A549 treated with Hydrocortisone at 1 μM for 4 hours (cell line): ENCODE data around the gene HDAC6. TPM values are rescaled to one million over a fixed set of nuclear protein-coding genes. Genes with fewer than 3 reads are reported as not detected.

ENCODE experiments used
- total RNA-seq: library from RNA; stranded (reverse); fragments of 200-300 nt; extraction: Qiagen RNA extraction; gene quantifications from 5 replicates; pipeline ENCODE4 v1.2.3, GENCODE V29; 2022

The HDAC6 gene
- 25.3 to 30.4 TPM (median 28.9 TPM) in 5 replicates for total RNA-seq

DNA sequence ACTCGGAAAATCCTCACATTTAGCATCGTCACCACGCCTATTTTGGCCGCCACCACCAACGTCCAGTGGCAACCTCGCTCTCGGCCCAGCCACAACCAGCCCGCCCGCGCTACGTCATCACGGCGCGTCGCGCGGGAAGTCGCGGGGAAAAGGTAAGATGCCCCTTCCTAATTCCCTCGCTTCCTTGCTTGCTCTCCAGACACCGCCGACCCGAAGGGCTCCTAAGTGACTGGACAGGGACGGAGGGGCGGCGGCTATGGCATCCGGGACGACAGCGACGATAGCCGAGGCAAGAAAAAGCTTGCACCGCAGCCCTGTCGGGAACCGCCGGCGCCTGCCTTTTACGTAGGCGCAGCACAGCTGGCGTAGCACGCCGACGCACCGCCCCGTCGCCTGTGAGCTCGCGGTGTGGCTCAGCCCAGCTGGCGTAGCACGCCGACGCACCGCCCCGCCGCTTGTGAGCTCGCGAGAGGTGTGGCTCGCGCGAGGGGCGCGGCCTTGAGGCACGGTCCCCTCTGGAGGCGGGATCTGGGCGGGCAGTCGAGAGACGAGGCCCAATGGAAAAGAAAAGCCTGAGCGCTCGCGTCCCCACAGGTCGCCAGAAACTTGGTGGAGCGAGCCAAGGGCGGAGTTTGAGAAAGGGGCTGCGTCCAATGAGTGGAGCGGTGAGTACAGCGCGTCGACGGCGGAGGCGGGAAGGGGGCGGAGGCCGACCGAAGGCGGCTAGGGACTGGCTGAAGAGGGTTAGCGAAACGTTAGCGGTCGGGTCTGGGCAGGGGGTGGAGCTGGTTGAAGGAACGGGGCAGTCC is at the start of gene HDAC6:
Gene HDAC6 (plus strand): TSS at position 788 of the 809 bp plus-strand sequence. CDS start 626 bp downstream, outside the sequence.

DNA sequence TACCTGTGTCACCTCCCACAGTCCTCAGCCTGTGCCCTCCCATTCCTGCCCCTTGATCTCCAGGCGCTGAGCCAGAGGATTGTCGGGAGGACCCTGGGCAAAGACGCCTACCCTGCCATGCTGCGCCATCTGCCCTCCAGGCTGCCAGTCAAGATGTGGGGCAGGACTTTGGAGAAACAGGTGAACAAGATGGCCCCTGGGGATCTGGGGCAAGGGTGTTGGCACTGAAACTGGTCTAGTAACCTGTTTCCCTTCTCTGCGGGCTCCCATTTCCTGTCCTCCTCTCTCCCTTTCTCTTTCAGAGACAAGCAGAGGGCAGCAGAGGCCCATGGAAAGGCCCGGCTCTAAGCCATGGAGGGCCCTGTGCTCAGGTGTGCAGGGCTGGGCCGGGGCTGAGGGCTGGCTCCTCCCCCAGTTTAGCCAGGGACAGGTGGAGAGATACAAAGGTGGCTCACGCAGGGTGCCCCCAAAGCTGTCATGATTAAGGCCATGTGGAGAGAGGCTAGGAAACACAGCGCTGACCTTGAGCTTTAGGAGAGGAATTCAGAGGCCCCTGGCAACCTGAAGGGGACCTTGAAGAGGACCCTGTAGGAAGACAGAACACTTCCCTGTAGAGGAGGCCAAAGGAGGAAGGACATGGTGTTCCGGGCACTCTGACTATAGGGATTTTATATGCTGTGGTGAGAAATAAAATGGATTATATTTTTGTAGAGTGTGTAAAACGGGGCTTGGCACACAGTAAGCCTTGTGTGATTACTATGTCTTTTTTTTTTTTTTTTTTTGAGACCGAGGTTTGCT is 40.0 kb upstream of the HDAC6 start, which contains the start of gene GLOD5:
Gene GLOD5 (plus strand): TSS at position 74 of the 798 bp plus-strand sequence. CDS start 44 bp downstream, at position 118.

DNA sequence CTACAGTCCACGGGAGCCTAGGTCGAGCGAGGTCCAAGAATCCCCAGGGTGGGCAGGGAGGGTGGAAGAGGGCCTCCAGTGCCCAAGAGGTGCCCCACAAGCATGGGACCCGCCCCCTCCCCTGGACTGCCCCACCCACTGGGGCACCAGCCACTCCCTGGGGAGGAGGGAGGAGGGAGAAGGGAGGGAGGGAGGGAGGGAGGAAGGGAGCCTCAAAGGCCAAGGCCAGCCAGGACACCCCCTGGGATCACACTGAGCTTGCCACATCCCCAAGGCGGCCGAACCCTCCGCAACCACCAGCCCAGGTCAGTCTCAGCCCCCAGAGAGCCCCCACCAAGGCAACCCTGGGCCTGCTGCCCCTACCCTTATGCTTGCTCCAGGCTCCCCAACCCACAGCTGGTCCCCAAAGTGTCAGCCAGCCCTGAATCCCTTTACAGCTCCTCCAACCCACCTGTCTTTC is 15.5 kb upstream of the HDAC6 start, which contains the start of gene GATA1:
Gene GATA1 (plus strand): TSS at position 250 of the 460 bp plus-strand sequence. CDS start 4,520 bp downstream, outside the sequence.

DNA sequence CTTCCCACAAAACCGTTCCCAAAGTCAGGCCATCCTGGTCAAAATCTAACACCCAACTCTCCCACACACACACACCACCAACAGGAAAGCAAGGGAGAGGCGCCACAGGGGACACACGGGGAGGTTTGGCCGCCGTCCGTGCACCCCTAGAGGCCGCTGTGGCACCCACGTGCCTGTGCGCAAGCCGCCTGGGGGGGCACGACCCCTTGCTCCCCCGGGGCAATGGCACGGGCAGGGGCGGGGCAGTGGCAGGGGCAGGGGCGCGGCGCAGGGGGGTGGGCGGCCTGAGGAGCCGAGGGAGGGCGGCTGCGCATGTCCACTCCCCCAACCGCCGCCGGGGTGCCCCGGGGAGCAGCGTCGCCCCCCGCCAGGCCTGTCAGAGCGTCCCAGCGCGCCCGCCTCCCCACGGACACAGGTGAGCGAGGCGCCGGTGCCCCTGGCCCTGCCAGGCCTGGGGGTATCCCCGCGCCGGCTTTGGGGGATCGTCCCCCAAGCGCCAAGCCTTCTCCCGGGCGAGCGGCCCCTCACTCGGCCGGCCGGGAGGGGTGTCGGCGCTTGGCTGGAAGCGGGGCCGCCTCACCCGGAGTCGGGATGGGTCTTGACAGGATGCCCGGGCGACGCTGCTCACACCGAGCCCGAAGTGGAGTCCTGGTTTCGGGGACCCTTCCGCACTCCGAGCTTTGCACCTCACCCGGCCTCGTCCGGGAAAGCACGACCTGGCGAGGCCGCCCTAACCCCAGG is 24.4 kb downstream of the HDAC6 start, which contains the start of gene ERAS:
Gene ERAS (plus strand): TSS at position 379 of the 741 bp plus-strand sequence. CDS start 2,611 bp downstream, outside the sequence.

DNA sequence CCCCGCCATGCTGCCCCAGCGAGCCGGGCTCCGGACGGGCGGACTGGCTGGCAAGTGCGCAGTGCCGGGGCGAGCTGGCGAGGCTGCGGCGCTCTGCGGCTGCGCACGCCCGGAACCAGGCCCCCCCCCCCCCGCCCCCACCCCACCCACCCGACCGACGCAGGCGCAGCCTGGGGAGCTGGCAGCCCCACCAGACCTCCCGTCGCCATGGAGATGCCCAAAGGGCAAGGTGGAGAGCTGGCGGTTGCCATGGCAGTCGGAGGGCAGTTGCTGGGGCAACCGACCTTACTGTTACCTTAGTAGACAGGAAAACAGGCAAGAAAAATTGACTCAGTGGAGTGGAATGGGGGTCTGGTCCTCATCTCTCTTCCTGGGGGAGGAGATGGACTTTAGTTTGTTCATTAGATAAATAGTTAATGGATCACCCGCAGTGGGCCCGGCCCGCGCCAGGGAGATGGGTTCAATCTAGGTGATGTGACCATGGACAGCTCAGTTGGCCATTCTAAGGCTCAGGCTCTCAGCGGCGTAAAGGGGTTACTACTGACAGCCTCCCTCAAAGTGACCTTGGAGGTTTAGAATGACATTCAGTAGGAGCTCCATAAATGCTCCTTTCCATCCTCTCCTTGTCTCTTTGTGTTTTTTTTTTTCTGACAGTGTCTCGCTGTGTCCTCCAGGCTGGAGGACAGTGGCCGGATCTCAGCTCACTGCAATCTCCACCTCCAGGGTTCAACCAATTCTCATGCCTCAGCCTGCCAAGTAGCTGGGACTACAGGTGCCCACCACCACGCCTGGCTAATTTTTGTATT is 33.9 kb downstream of the HDAC6 start, which contains the start of gene PCSK1N:
Gene PCSK1N (minus strand): TSS at position 87 of the 806 bp plus-strand sequence. CDS start 78 bp downstream, at position 9.

Other genes starting within 250 kb of the HDAC6 start
- gene RBM3, start 227.6 kb upstream of the HDAC6 start, total RNA-seq = 345 to 656 TPM (median 367 TPM) in 5 replicates
- gene WDR13, start 204.6 kb upstream of the HDAC6 start, total RNA-seq = 58.8 to 99.9 TPM (median 84.2 TPM) in 5 replicates
- 0.20 to 0.61 TPM (median 0.28 TPM) in 5 replicates for gene WAS, start 118.3 kb upstream of the HDAC6 start, total RNA-seq
- gene SUV39H1, start 105.3 kb upstream of the HDAC6 start, total RNA-seq = 21.9 to 24.0 TPM (median 22.9 TPM) in 5 replicates
- gene GLOD5, start 40.3 kb upstream of the HDAC6 start, total RNA-seq = not detected in 5 replicates
- not detected in 5 replicates for gene GATA1, start 15.5 kb upstream of the HDAC6 start, total RNA-seq
- 0.07 to 0.10 TPM in 2 of 5 replicates, not detected in the others for gene ERAS, start 24.4 kb downstream of the HDAC6 start, total RNA-seq
- 12.9 to 50.9 TPM (median 44.9 TPM) in 5 replicates for gene PCSK1N, start 33.5 kb downstream of the HDAC6 start, total RNA-seq
- 85.6 to 110 TPM (median 100 TPM) in 5 replicates for gene TIMM17B, start 95.7 kb downstream of the HDAC6 start, total RNA-seq
- 86.1 to 104 TPM (median 88.5 TPM) in 5 replicates for gene PQBP1, start 95.9 kb downstream of the HDAC6 start, total RNA-seq
- 55.6 to 63.4 TPM (median 62.4 TPM) in 5 replicates for gene SLC35A2, start 109.6 kb downstream of the HDAC6 start, total RNA-seq
- 8.7 to 9.6 TPM (median 9.0 TPM) in 5 replicates for gene PIM2, start 117.0 kb downstream of the HDAC6 start, total RNA-seq
- gene OTUD5, start 155.5 kb downstream of the HDAC6 start, total RNA-seq = 59.0 to 65.6 TPM (median 62.0 TPM) in 5 replicates
- 0.88 to 1.3 TPM (median 0.92 TPM) in 5 replicates for gene KCND1, start 169.8 kb downstream of the HDAC6 start, total RNA-seq
- gene GRIPAP1, start 200.2 kb downstream of the HDAC6 start, total RNA-seq = 17.3 to 21.8 TPM (median 18.1 TPM) in 5 replicates
- gene TFE3, start 241.3 kb downstream of the HDAC6 start, total RNA-seq = 45.3 to 50.5 TPM (median 48.5 TPM) in 5 replicates